Smooth muscle cell (in vitro differentiated cells): Measurements from ENCODE around the gene PPT1. TPM values are rescaled to one million over a fixed set of nuclear protein-coding genes. Genes with fewer than 3 reads are reported as not detected.

Source experiments
- DNase-seq: peaks from one replicate; lab custom pipeline; 2025; ENCODE audit not compliant: unreplicated experiment; lab: John Stamatoyannopoulos, UW
- H2AFZ ChIP-seq: fragments of 200-600 bp; sonication (generic); 2 replicates; pipeline ENCODE4 v1.6.0; 2016; ENCODE audit warnings: antibody characterized with exemption, low read depth, mild to moderate bottlenecking
- H3F3A ChIP-seq: fragments of 200-600 bp; sonication (generic); 2 replicates; pipeline ENCODE4 v1.6.0; 2017; ENCODE audit warnings: antibody characterized with exemption, low read depth
- H3K27ac ChIP-seq: fragments of 200-600 bp; sonication (generic); 2 replicates; pipeline ENCODE4 v1.5.1; 2016; ENCODE audit warnings: low read depth, mild to moderate bottlenecking
- H3K27me3 ChIP-seq: fragments of 200-600 bp; sonication (generic); 2 replicates; pipeline ENCODE4 v1.6.1; 2016; ENCODE audit warnings: low read depth, mild to moderate bottlenecking
- H3K36me3 ChIP-seq: fragments of 200-600 bp; sonication (generic); 2 replicates; pipeline ENCODE4 v1.5.1; 2016; ENCODE audit warnings: low read depth
- H3K4me1 ChIP-seq: fragments of 200-600 bp; sonication (generic); 2 replicates; pipeline ENCODE4 v1.5.1; 2016; ENCODE audit warnings: low read depth
- H3K4me2 ChIP-seq: fragments of 200-600 bp; sonication (generic); 2 replicates; pipeline ENCODE4 v1.6.0; 2016; ENCODE audit warnings: mild to moderate bottlenecking
- H3K4me3 ChIP-seq: fragments of 200-600 bp; sonication (generic); 2 replicates; pipeline ENCODE4 v1.5.1; 2016; ENCODE audit warnings: mild to moderate bottlenecking
- H3K79me2 ChIP-seq: fragments of 200-600 bp; sonication (generic); 2 replicates; pipeline ENCODE4 v1.6.0; 2016; ENCODE audit warnings: low read depth, mild to moderate bottlenecking
- H3K9ac ChIP-seq: fragments of 200-600 bp; sonication (generic); 2 replicates; pipeline ENCODE4 v1.6.0; 2016; ENCODE audit warnings: low read depth
- H3K9me3 ChIP-seq: fragments of 200-600 bp; sonication (generic); replicated peaks from 2 replicates; pipeline ENCODE4 v1.5.1; 2016; ENCODE audit warnings: low read depth
- H4K20me1 ChIP-seq: fragments of 200-600 bp; sonication (generic); 2 replicates; pipeline ENCODE4 v1.6.0; 2016; ENCODE audit warnings: low read depth
- CTCF ChIP-seq: fragments of 200-600 bp; sonication (generic); IDR thresholded peaks from 2 replicates; pipeline ENCODE4 v1.5.1; 2017; ENCODE audit warnings: borderline replicate concordance, mild to moderate bottlenecking, antibody characterized with exemption; ENCODE audit not compliant: insufficient read depth, poor library complexity, severe bottlenecking
- WGBS: methylation state at CpG from one replicate; pipeline ENCODE4 v1.1.7; 2016; ENCODE audit warnings: low lambda C conversion rate; 5-methylcytosine and 5-hydroxymethylcytosine counted together
- polyA plus RNA-seq: library from polyadenylated mRNA; unstranded; fragments of >200 nt; fragmentation: Nextera tagmentation; extraction: Ambion mirVana; gene quantifications from 2 replicates; pipeline ENCODE4 v1.2.1, GENCODE V29; 2016
- total RNA-seq: library from RNA; depleted of rRNA; stranded (reverse); fragments of >200 nt; gene quantifications from 2 replicates; pipeline ENCODE4 v1.2.3, GENCODE V29; 2014

PPT1 gene
- total and polyA plus RNA-seq, 2 experiments from 2014 or later, result 72.5 to 85.6 TPM

GRCh38 chr1:40036574-40036973 lies 60.5 kb downstream of the PPT1 start:
- no peaks in the 10 kb centered on the region for H3K27me3 ChIP-seq
- H3K9ac ChIP-seq, result no peak overlapping the region
- DNase-seq, result no peak
- peaks cover 11% of the 10 kb centered on the region for H3K4me1 ChIP-seq
- peaks cover 10% of the 10 kb centered on the region for H3K79me2 ChIP-seq
- peaks cover 3% of the 10 kb centered on the region for H3F3A ChIP-seq
- H3K27ac ChIP-seq, result peak overlapping the region; percentile 13
- 45% methylated on average over 4 of the region's 4 CpGs for WGBS
- TF ChIP-seq CTCF, result no peak
- H3K4me2 ChIP-seq, result no peak overlapping the region
- no peaks in the 10 kb centered on the region for H3K9me3 ChIP-seq
- H4K20me1 ChIP-seq, result peaks cover 6% of the 10 kb centered on the region
- no peaks in the 10 kb centered on the region for H3K36me3 ChIP-seq
- H3K4me3 ChIP-seq, result no peak overlapping the region
- H2AFZ ChIP-seq, result no peak overlapping the region

GRCh38 chr1:40034869-40035268 lies 62.2 kb downstream of the PPT1 start:
- Histone ChIP-seq H3K79me2 (no peaks in the 10 kb centered on the region), H3K27ac (no peak overlapping the region), H2AFZ (peak overlapping the region; percentile 14), H3K4me2 (no peak overlapping the region), H3K27me3 (no peaks in the 10 kb centered on the region), H3K36me3 (no peaks in the 10 kb centered on the region), H3K9me3 (no peaks in the 10 kb centered on the region), H3F3A (peaks cover 3% of the 10 kb centered on the region), H3K4me1 (peaks cover 7% of the 10 kb centered on the region), H3K9ac (no peak overlapping the region), H3K4me3 (no peak overlapping the region), H4K20me1 (no peaks in the 10 kb centered on the region)
- DNase-seq, result no peak
- WGBS, result 53% methylated on average over 2 of the region's 2 CpGs
- TF ChIP-seq CTCF, result no peak

GRCh38 chr1:40032240-40032891 lies 64.7 kb downstream of the PPT1 start:
- H3K36me3 ChIP-seq, result no peaks in the 10 kb centered on the region
- peaks cover 3% of the 10 kb centered on the region for H3F3A ChIP-seq
- no peak overlapping the region for H3K9ac ChIP-seq
- peak; percentile 65 for TF ChIP-seq CTCF
- WGBS, result 47% methylated on average over 4 of the region's 4 CpGs
- H3K79me2 ChIP-seq, result no peaks in the 10 kb centered on the region
- no peaks in the 10 kb centered on the region for H3K9me3 ChIP-seq
- H3K4me3 ChIP-seq, result no peak overlapping the region
- H2AFZ ChIP-seq, result no peak overlapping the region
- H3K27ac ChIP-seq, result no peak overlapping the region
- no peaks in the 10 kb centered on the region for H4K20me1 ChIP-seq
- no peaks in the 10 kb centered on the region for H3K4me1 ChIP-seq
- H3K4me2 ChIP-seq, result no peak overlapping the region
- H3K27me3 ChIP-seq, result no peaks in the 10 kb centered on the region
- no peak for DNase-seq

- H4K20me1 ChIP-seq, result no peaks in the 10 kb centered on the region
- no peak overlapping the region for H3K9ac ChIP-seq
- no peaks in the 10 kb centered on the region for H3K36me3 ChIP-seq
- H3K27me3 ChIP-seq, result no peaks in the 10 kb centered on the region
- no peaks in the 10 kb centered on the region for H3F3A ChIP-seq
- no peak overlapping the region for H3K4me2 ChIP-seq
- no peaks in the 10 kb centered on the region for H3K9me3 ChIP-seq
- H3K4me1 ChIP-seq, result no peaks in the 10 kb centered on the region
- no peak overlapping the region for H2AFZ ChIP-seq
- no peak for TF ChIP-seq CTCF
- no peak for DNase-seq
- H3K27ac ChIP-seq, result no peak overlapping the region
- H3K79me2 ChIP-seq, result no peaks in the 10 kb centered on the region
- no peak overlapping the region for H3K4me3 ChIP-seq
- WGBS, result 68% methylated on average over 3 of the region's 3 CpGs
Measured at GRCh38 chr1:40030528-40031135, 66.4 kb downstream of the PPT1 start.
